Keratinocyte (primary cell): ENCODE results near the gene PTPRN2. TPM values are rescaled to one million over a fixed set of nuclear protein-coding genes. Genes with fewer than 3 reads are reported as not detected.

ENCODE experiments used
- DNase-seq: peaks from one replicate; pipeline ENCODE4 v3.0.0-alpha.2; 2011; ENCODE audit warnings: low read depth, missing footprints, low spot score
- FAIRE-seq: peaks from 2 replicates; lab custom pipeline; 2011; peaks lifted over from hg19 to GRCh38; lab: Jason Lieb, UNC
- H2AFZ ChIP-seq: 2 replicates; pipeline ENCODE4 v1.6.0; 2012; ENCODE audit warnings: low read length, control low read depth, inconsistent platforms; ENCODE audit not compliant: control insufficient read depth
- H3K27ac ChIP-seq: 2 replicates; pipeline ENCODE4 v1.5.1; 2011; ENCODE audit warnings: low read length; ENCODE audit not compliant: control insufficient read depth, insufficient read depth
- H3K27me3 ChIP-seq: 3 replicates; pipeline ENCODE4 v1.6.0; 2011; ENCODE audit warnings: low read length; ENCODE audit not compliant: control insufficient read depth, insufficient read depth; ENCODE audit errors: extremely low read depth
- H3K36me3 ChIP-seq, 2 experiments: 2 replicates in 1 of 2; 3 replicates in 1 of 2; pipeline ENCODE4 v1.5.1; 2011; ENCODE audit warnings: low read length in 2 of 2, mild to moderate bottlenecking in 1 of 2; ENCODE audit not compliant: control insufficient read depth in 2 of 2, insufficient read depth in 2 of 2; ENCODE audit errors: extremely low read depth in 1 of 2
- H3K4me1 ChIP-seq: 3 replicates; pipeline ENCODE4 v1.5.1; 2011; ENCODE audit warnings: low read length; ENCODE audit not compliant: control insufficient read depth, insufficient read depth; ENCODE audit errors: extremely low read depth
- H3K4me2 ChIP-seq: 3 replicates; pipeline ENCODE4 v1.6.0; 2011; ENCODE audit warnings: low read depth, low read length; ENCODE audit not compliant: control insufficient read depth, insufficient read depth; ENCODE audit errors: extremely low read depth
- H3K4me3 ChIP-seq, 3 experiments: fragments of 200-600 bp in 1 of 3; sonication (generic) in 1 of 3; 2 replicates in 2 of 3; 3 replicates in 1 of 3; pipeline ENCODE4 v1.5.1; 2011 to 2016; ENCODE audit warnings: low read length in 3 of 3, mild to moderate bottlenecking in 3 of 3, control low read depth in 2 of 3, inconsistent platforms in 1 of 3, low read depth in 1 of 3, mixed read lengths in 1 of 3, mixed run types in 1 of 3, moderate library complexity in 1 of 3; ENCODE audit not compliant: control insufficient read depth in 2 of 3, insufficient read depth in 2 of 3; ENCODE audit errors: extremely low read depth in 1 of 3
- H3K79me2 ChIP-seq: 2 replicates; pipeline ENCODE4 v1.6.0; 2012; ENCODE audit warnings: low read length; ENCODE audit not compliant: control insufficient read depth, insufficient read depth
- H3K9ac ChIP-seq: 3 replicates; pipeline ENCODE4 v1.6.0; 2011; ENCODE audit warnings: low read length; ENCODE audit not compliant: control insufficient read depth, insufficient read depth; ENCODE audit errors: extremely low read depth
- H3K9me1 ChIP-seq: 3 replicates; pipeline ENCODE4 v1.6.0; 2011; ENCODE audit warnings: low read length; ENCODE audit not compliant: control insufficient read depth, insufficient read depth; ENCODE audit errors: extremely low read depth
- H3K9me3 ChIP-seq: 2 replicates; pipeline ENCODE4 v1.5.1; 2012; ENCODE audit warnings: low read depth, low read length; ENCODE audit not compliant: control insufficient read depth
- H4K20me1 ChIP-seq: 3 replicates; pipeline ENCODE4 v1.6.0; 2011; ENCODE audit warnings: low read length; ENCODE audit not compliant: control insufficient read depth, insufficient read depth; ENCODE audit errors: extremely low read depth
- EZH2 ChIP-seq: IDR thresholded peaks from one replicate; pipeline ENCODE4 v1.6.1; 2012; ENCODE audit warnings: inconsistent platforms, mild to moderate bottlenecking, low read length, moderate library complexity
- dilution Hi-C: fragments of 300-500 bp; cut with MboI; formaldehyde crosslinking; loops from one replicate; pipeline ENCODE4 v1.7.0; 2020; ENCODE audit warnings: low sequenced_read_pairs; ENCODE audit not compliant: extremely low pct_ligation_motif_present
- polyA plus RNA-seq, 5 experiments: library from polyadenylated mRNA; depleted of rRNA in 3 of 5; stranded (reverse) in 3 of 5; stranded (forward) in 1 of 5; unstranded in 1 of 5; fragments of >200 nt; gene quantifications; 1 replicate in 1 of 5; 2 replicates in 3 of 5; 3 replicates in 1 of 5; pipeline versions ENCODE4 v1.2.1 to v1.2.3, GENCODE V29; 2011 to 2012; ENCODE audit warnings: missing spikeins in 2 of 5, low read depth in 1 of 5, low replicate concordance in 1 of 5
- TF ChIP-seq, protein P1 (sequence below), 3 experiments: IDR thresholded peaks in 1 of 3; conservative IDR thresholded peaks in 1 of 3; optimal IDR thresholded peaks in 1 of 3; 2 replicates in 2 of 3; 3 replicates in 1 of 3; pipeline versions ENCODE3 to v1.5.1; 2011; ENCODE audit warnings: low read length in 3 of 3, mild to moderate bottlenecking in 3 of 3, moderate library complexity in 2 of 3, control low read depth in 1 of 3, inconsistent platforms in 1 of 3; ENCODE audit not compliant: insufficient read depth in 2 of 3; ENCODE audit errors: extremely low read depth in 1 of 3

The PTPRN2 gene
- polyA plus RNA-seq, 1 donor (not counting 4 experiments of a cell fraction or from before 2014, with no cell fraction given): not detected

DNA sequence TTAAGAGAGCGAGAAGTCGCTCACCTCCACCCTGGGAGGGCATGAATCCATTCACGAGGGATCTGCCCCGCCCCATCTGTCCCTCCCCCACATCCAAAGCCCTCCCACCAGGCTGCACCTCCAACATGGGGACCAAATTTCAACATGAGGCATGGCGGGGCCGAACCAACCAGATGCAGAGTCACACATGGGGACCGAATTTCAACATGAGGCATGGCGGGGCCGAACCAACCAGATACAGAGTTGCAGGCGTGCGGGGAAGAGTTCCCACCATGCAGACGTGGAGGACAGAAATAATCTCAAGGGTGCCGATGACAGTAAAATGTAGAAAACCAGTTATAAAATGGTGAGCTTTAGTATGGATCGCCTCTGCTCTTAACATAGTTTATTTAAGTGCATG, 686.5 kb downstream of the PTPRN2 start:
- no peak for DNase-seq
- H3K4me2 ChIP-seq: no peak overlapping the region
- no peak overlapping the region for H3K9ac ChIP-seq
- no peak overlapping the region for H3K27ac ChIP-seq
- no peaks in the 10 kb centered on the region for H3K79me2 ChIP-seq
- no peaks in the 10 kb centered on the region for H3K27me3 ChIP-seq
- no peak overlapping the region for H3K4me3 ChIP-seq
- no peaks in the 10 kb centered on the region for H4K20me1 ChIP-seq
- TF ChIP-seq, protein P1, sequence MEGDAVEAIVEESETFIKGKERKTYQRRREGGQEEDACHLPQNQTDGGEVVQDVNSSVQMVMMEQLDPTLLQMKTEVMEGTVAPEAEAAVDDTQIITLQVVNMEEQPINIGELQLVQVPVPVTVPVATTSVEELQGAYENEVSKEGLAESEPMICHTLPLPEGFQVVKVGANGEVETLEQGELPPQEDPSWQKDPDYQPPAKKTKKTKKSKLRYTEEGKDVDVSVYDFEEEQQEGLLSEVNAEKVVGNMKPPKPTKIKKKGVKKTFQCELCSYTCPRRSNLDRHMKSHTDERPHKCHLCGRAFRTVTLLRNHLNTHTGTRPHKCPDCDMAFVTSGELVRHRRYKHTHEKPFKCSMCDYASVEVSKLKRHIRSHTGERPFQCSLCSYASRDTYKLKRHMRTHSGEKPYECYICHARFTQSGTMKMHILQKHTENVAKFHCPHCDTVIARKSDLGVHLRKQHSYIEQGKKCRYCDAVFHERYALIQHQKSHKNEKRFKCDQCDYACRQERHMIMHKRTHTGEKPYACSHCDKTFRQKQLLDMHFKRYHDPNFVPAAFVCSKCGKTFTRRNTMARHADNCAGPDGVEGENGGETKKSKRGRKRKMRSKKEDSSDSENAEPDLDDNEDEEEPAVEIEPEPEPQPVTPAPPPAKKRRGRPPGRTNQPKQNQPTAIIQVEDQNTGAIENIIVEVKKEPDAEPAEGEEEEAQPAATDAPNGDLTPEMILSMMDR (optimal IDR thresholded peaks at IDR 0.05 in 1 of 3, IDR thresholded peaks at IDR 0.05 in 1 of 3, conservative IDR thresholded peaks at IDR 0.05 in 1 of 3; ENCODE audit: extremely low read depth in 1 of 3, insufficient read depth in 2 of 3, low read length in 3 of 3): no peak
- no peak for TF ChIP-seq EZH2
- no peaks in the 10 kb centered on the region for H3K4me1 ChIP-seq
- H3K9me1 ChIP-seq: no peaks in the 10 kb centered on the region
- FAIRE-seq: no peak
- no peaks in the 10 kb centered on the region for H3K36me3 ChIP-seq
- dilution Hi-C loops: no loop called here
- no peak overlapping the region for H2AFZ ChIP-seq
- peaks cover 6% of the 10 kb centered on the region for H3K9me3 ChIP-seq

DNA sequence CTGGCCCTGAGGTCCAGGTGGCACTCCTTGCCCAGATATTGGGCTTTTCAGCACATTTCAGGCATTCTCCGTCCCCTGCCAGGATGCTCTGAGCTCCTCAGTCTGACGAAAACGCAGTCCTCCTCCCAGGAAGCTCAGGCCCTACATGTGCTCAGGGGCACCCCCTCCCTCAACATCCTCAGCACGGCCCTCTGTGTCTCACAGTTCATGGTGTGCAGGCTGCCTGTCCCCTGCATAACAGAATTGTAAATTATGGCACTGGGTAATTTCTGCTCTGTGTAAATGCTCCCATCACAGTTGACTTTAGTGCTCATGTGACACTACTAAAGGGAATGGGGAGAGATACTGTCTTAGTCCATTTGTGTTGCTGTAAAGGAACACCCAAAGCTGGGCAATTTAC, 687.1 kb downstream of the PTPRN2 start:
- Histone ChIP-seq H3K4me1 (no peaks in the 10 kb centered on the region), H3K9me3 (peaks cover 10% of the 10 kb centered on the region), H3K4me2 (no peak overlapping the region), H3K9ac (no peak overlapping the region), H2AFZ (no peak overlapping the region), H3K36me3 (no peaks in the 10 kb centered on the region), H3K4me3 (no peak overlapping the region), H3K27me3 (no peaks in the 10 kb centered on the region), H3K9me1 (no peaks in the 10 kb centered on the region), H3K27ac (no peak overlapping the region), H4K20me1 (no peaks in the 10 kb centered on the region), H3K79me2 (no peaks in the 10 kb centered on the region)
- no peak for TF ChIP-seq EZH2
- TF ChIP-seq, protein P1 (optimal IDR thresholded peaks at IDR 0.05 in 1 of 3, IDR thresholded peaks at IDR 0.05 in 1 of 3, conservative IDR thresholded peaks at IDR 0.05 in 1 of 3; ENCODE audit: extremely low read depth in 1 of 3, insufficient read depth in 2 of 3, low read length in 3 of 3): no peak
- dilution Hi-C loops: no loop called here
- no peak for FAIRE-seq
- no peak for DNase-seq
